ENCODE data around the gene ITPK1. TPM values are rescaled to one million over a fixed set of nuclear protein-coding genes. Genes with fewer than 3 reads are reported as not detected.

Gene ITPK1
- total RNA-seq, 2 donors from 2014 or later = 77.1 to 118 TPM

DNA sequence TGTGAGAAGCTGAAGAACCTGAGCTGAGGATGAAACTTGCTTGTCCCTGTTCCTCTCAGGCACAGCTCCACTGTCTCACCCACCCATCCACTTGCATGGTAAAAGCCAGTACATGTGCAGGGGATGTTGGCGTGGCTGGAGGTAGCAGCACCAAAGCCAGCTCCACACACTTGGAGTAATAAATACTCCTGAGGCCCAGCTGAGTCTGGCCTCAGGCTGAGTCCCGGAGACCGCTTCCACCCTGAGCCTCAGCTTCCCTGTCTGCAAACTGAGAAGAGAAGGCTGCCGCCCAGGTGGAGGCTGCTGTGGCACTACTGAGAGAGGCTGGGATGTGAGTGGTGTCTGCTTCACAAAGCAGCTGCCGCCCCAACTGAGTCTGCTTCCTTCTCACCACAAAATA is 173.6 kb downstream of the ITPK1 start:
- no peak overlapping the region for H3K27ac ChIP-seq
- H3K4me3 ChIP-seq = no peak overlapping the region
- 83% methylated on average over 5 of the region's 5 CpGs for whole genome bisulfite sequencing
- DNase-seq (ENCODE audit: low spot score) = no peak
- H3K36me3 ChIP-seq = no peaks in the 10 kb centered on the region
- peaks cover 4% of the 10 kb centered on the region for H3K4me1 ChIP-seq (replicated peaks)
- TF ChIP-seq POLR2AphosphoS5 (IDR thresholded peaks at IDR 0.05) = no peak
- TF ChIP-seq, protein P1, sequence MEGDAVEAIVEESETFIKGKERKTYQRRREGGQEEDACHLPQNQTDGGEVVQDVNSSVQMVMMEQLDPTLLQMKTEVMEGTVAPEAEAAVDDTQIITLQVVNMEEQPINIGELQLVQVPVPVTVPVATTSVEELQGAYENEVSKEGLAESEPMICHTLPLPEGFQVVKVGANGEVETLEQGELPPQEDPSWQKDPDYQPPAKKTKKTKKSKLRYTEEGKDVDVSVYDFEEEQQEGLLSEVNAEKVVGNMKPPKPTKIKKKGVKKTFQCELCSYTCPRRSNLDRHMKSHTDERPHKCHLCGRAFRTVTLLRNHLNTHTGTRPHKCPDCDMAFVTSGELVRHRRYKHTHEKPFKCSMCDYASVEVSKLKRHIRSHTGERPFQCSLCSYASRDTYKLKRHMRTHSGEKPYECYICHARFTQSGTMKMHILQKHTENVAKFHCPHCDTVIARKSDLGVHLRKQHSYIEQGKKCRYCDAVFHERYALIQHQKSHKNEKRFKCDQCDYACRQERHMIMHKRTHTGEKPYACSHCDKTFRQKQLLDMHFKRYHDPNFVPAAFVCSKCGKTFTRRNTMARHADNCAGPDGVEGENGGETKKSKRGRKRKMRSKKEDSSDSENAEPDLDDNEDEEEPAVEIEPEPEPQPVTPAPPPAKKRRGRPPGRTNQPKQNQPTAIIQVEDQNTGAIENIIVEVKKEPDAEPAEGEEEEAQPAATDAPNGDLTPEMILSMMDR (IDR thresholded peaks at IDR 0.05) = no peak
- TF ChIP-seq POLR2A (IDR thresholded peaks at IDR 0.05) = no peak
- intact Hi-C loops (cut with DNase I) = no loop called here
- H3K9me3 ChIP-seq = no peaks in the 10 kb centered on the region
- no peaks in the 10 kb centered on the region for H3K27me3 ChIP-seq (replicated peaks; ENCODE audit: insufficient read depth)

DNA sequence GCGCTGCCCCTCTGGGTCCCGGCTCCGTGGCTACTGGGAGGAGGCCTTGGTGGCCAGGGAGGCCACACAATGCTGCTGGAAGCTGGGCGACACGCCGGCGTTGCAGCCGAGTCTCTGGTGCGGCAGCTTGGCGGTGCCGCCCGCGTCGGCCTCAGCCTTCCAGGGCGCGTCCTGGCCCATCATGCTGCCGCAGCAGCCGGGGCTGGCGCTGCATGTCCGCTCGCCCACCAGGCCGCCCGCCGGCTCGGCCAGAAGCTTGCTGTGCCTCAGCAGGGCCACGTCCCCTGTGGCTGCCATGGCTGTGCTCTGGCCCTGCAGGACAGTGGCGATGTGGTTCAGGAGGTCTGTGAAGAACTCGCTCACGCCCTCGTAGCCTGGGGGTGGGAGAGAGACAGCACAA is 174.2 kb downstream of the ITPK1 start:
- WGBS = 94% methylated on average over 29 of the region's 30 CpGs
- Histone ChIP-seq H3K36me3 (no peaks in the 10 kb centered on the region), H3K9me3 (no peaks in the 10 kb centered on the region)

DNA sequence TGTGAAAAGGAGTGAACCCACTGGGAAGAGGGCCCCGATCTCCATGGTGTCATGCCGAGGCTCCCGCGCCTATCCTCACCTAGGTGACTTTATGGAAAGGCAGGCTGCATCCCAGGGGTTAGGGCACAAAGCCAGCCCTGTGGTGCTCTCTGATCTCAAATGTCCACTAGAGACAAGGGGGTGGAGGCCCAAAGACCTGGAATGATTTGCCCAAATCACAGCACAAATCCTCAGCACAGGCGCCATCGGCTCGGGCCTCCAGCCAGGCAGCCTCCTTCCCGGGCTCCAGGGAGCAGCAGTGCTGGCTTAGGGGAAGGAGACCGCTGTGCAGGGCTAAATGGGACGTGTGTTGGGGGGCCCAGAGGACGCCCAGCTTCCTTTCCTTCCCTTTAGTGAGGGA is 175.2 kb downstream of the ITPK1 start:
- no peaks in the 10 kb centered on the region for H3K4me1 ChIP-seq (replicated peaks)
- 91% methylated on average over 11 of the region's 11 CpGs for WGBS
- no peaks in the 10 kb centered on the region for H3K9me3 ChIP-seq
- TF ChIP-seq, protein P1 (IDR thresholded peaks at IDR 0.05) = no peak
- TF ChIP-seq POLR2A (IDR thresholded peaks at IDR 0.05) (no peak), POLR2AphosphoS5 (IDR thresholded peaks at IDR 0.05) (no peak)
- no peak for DNase-seq (ENCODE audit: low spot score)
- H3K27ac ChIP-seq = no peak overlapping the region
- intact Hi-C loops (cut with DNase I) = no loop called here
- H3K36me3 ChIP-seq = no peaks in the 10 kb centered on the region
- H3K27me3 ChIP-seq (replicated peaks; ENCODE audit: insufficient read depth) = no peaks in the 10 kb centered on the region
- no peak overlapping the region for H3K4me3 ChIP-seq

More for the DNA sequence above, 174.2 kb downstream of the ITPK1 start:
- intact Hi-C loops (cut with DNase I) = no loop called here
- no peaks in the 10 kb centered on the region for H3K27me3 ChIP-seq (replicated peaks; ENCODE audit: insufficient read depth)
- H3K27ac ChIP-seq = no peak overlapping the region
- H3K4me3 ChIP-seq = no peak overlapping the region
- no peak for TF ChIP-seq POLR2AphosphoS5 (IDR thresholded peaks at IDR 0.05)
- no peak for TF ChIP-seq POLR2A (IDR thresholded peaks at IDR 0.05)
- TF ChIP-seq, protein P1 (IDR thresholded peaks at IDR 0.05) = no peak
- H3K4me1 ChIP-seq (replicated peaks) = peaks cover 2% of the 10 kb centered on the region
- no peak for DNase-seq (ENCODE audit: low spot score)

DNA sequence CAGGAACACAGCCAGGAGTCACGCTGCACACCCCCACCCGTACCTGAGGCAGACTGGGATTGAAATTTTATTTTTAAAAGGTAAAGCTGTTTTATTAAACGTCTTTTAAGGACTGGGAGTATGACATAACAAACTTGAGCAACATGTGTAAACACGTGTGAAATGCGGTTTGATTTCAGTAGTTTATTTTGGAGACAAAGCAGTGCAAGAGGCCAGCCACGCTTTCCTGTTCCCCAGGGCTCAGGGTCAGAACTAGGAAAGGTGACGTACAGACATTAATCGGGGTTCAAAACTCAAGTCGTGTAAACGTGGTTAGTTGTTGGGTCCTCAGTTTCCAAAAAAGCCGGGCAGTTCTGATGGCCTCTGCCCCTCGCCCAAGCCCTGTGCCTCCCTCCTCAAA is 176.0 kb downstream of the ITPK1 start:
- H3K27ac ChIP-seq = no peak overlapping the region
- 60% methylated on average over 12 of the region's 12 CpGs for WGBS
- DNase-seq (ENCODE audit: low spot score) = no peak
- intact Hi-C loops (cut with DNase I) = no loop called here
- H3K27me3 ChIP-seq (replicated peaks; ENCODE audit: insufficient read depth) = no peaks in the 10 kb centered on the region
- H3K9me3 ChIP-seq = no peaks in the 10 kb centered on the region
- H3K4me1 ChIP-seq (replicated peaks) = no peaks in the 10 kb centered on the region
- H3K36me3 ChIP-seq = no peaks in the 10 kb centered on the region
- H3K4me3 ChIP-seq = no peak overlapping the region
- TF ChIP-seq, protein P1 (IDR thresholded peaks at IDR 0.05) = no peak
- TF ChIP-seq POLR2AphosphoS5 (IDR thresholded peaks at IDR 0.05) (no peak), POLR2A (IDR thresholded peaks at IDR 0.05) (no peak)

DNA sequence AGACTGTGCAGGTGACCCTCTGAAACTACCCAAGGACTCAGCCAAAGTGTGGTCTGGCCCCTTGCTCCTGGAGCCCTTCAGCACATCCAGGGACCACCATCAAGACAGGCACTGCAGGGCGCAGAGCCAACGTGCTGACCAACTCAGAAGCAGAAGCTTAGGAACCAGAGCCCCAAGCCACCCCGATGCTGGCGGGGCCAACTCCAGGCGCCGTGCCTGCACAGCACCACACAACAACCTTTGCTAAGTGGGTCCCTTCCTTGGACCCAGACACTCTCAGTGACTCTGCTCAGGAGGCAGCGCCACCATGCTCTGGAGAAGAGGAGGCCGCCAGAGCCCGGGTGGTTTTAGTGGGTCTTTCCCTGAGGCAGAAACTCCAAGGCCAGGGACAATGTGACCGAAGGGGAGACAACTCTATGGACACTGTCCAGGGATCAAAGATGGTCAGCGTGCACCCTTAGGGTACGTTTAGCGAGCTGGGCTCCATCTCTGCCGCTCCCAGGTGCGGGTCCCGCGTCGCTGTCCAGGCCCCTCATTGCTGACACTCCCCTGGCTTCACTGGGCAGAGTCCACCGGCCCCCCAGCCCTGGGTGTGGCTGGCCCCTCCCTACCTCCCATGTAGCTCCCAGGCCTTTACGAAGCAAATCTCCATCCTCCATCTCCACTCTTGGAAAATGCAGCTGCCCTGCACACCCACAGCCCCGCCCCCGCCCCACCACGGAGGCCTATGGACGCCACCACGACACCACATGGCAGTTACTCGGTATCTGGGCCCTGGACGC is 176.6 kb downstream of the ITPK1 start:
- no peaks in the 10 kb centered on the region for H3K4me1 ChIP-seq (replicated peaks)
- TF ChIP-seq POLR2AphosphoS5 (IDR thresholded peaks at IDR 0.05) (no peak), POLR2A (IDR thresholded peaks at IDR 0.05) (no peak)
- TF ChIP-seq, protein P1 (IDR thresholded peaks at IDR 0.05) = no peak
- no peak for DNase-seq (ENCODE audit: low spot score)
- WGBS = 84% methylated on average over 27 of the region's 27 CpGs
- no peaks in the 10 kb centered on the region for H3K9me3 ChIP-seq
- intact Hi-C loops (cut with DNase I) = no loop called here
- H3K36me3 ChIP-seq = no peaks in the 10 kb centered on the region
- H3K27me3 ChIP-seq (replicated peaks; ENCODE audit: insufficient read depth) = no peaks in the 10 kb centered on the region
- H3K4me3 ChIP-seq = no peak overlapping the region
- H3K27ac ChIP-seq = no peak overlapping the region

Measured in prostate gland (tissue), 2 donors.